Endothelial cell of umbilical vein (primary cell): Measurements from ENCODE around the gene GCLC. TPM values are rescaled to one million over a fixed set of nuclear protein-coding genes. Genes with fewer than 3 reads are reported as not detected.

Experiments
- BruUV-seq: library from RNA; stranded (reverse); fragments of 400-500 nt; replicated peaks from 2 replicates; lab custom pipeline; 2021; lab: Mats Ljungman, UMichigan
- CTCF ChIA-PET: fragments of 300-600, 350-600 bp; sonication (Branson Sonifier 250); formaldehyde crosslinking; loops from one replicate; lab custom pipeline; 2021; ENCODE audit warnings: antibody characterized with exemption, inconsistent platforms; lab: Charles Lee
- POLR2A ChIA-PET: fragments of 300-600, 350-600 bp; sonication (Branson Sonifier 250); formaldehyde crosslinking; loops from one replicate; lab custom pipeline; 2021; ENCODE audit warnings: antibody characterized with exemption, inconsistent platforms; lab: Charles Lee
- DNase-seq: peaks from one replicate; pipeline ENCODE4 v3.0.0-alpha.2; 2011; ENCODE audit warnings: low read depth, low spot score
- FAIRE-seq: peaks from 2 replicates; lab custom pipeline; 2011; peaks lifted over from hg19 to GRCh38; lab: Jason Lieb, UNC
- H2AFZ ChIP-seq: 2 replicates; pipeline ENCODE4 v1.6.0; 2012; ENCODE audit warnings: low read depth, low read length, control low read depth, inconsistent platforms
- H3K27ac ChIP-seq: 2 replicates; pipeline ENCODE4 v1.5.1; 2011; ENCODE audit warnings: low read depth, mild to moderate bottlenecking, control low read depth, low read length, moderate library complexity; ENCODE audit not compliant: insufficient read depth
- H3K27me3 ChIP-seq, 2 experiments: 2 replicates each; pipeline versions ENCODE4 v1.6.0 to v1.6.1; 2011; ENCODE audit warnings: low read length in 2 of 2, mixed read lengths in 1 of 2; ENCODE audit not compliant: control insufficient read depth in 2 of 2, insufficient read depth in 2 of 2
- H3K36me3 ChIP-seq, 2 experiments: 2 replicates in 1 of 2; 3 replicates in 1 of 2; pipeline ENCODE4 v1.5.1; 2011; ENCODE audit warnings: low read length in 2 of 2, mild to moderate bottlenecking in 1 of 2, moderate library complexity in 1 of 2; ENCODE audit not compliant: control insufficient read depth in 2 of 2, insufficient read depth in 2 of 2; ENCODE audit errors: extremely low read depth in 1 of 2
- H3K4me1 ChIP-seq: 3 replicates; pipeline ENCODE4 v1.5.1; 2011; ENCODE audit warnings: mild to moderate bottlenecking, low read length; ENCODE audit not compliant: control insufficient read depth, insufficient read depth; ENCODE audit errors: extremely low read depth
- H3K4me2 ChIP-seq: 2 replicates; pipeline ENCODE4 v1.6.1; 2011; ENCODE audit warnings: low read length, control low read depth, mixed read lengths; ENCODE audit not compliant: insufficient read depth
- H3K4me3 ChIP-seq, 3 experiments: fragments of 200-600 bp in 1 of 3; sonication (generic), shearing (Covaris generic) in 1 of 3; replicated peaks in 1 of 3; 2 replicates each; pipeline ENCODE4 v1.5.1; 2011 to 2016; ENCODE audit warnings: control low read depth in 3 of 3, low read length in 3 of 3, mild to moderate bottlenecking in 2 of 3, inconsistent platforms in 1 of 3, low read depth in 1 of 3, moderate library complexity in 1 of 3; ENCODE audit not compliant: insufficient read depth in 1 of 3
- H3K79me2 ChIP-seq: 2 replicates; pipeline ENCODE4 v1.6.0; 2012; ENCODE audit warnings: low read length, inconsistent platforms; ENCODE audit not compliant: control insufficient read depth, insufficient read depth
- H3K9ac ChIP-seq: replicated peaks from 2 replicates; pipeline ENCODE3; 2011; ENCODE audit warnings: low read length, control low read depth; ENCODE audit not compliant: insufficient read depth; ENCODE audit errors: extremely low read depth
- H3K9me1 ChIP-seq: replicated peaks from 3 replicates; pipeline ENCODE4 v1.6.0; 2011; ENCODE audit warnings: mild to moderate bottlenecking, low read length; ENCODE audit not compliant: control insufficient read depth, insufficient read depth; ENCODE audit errors: extremely low read depth
- H3K9me3 ChIP-seq: replicated peaks from 2 replicates; pipeline ENCODE4 v1.5.1; 2012; ENCODE audit warnings: low read length, inconsistent platforms; ENCODE audit not compliant: control insufficient read depth, insufficient read depth
- H4K20me1 ChIP-seq: replicated peaks from 2 replicates; pipeline ENCODE3; 2011; ENCODE audit warnings: mild to moderate bottlenecking, low read length; ENCODE audit not compliant: control insufficient read depth, insufficient read depth; ENCODE audit errors: extremely low read depth
- EZH2 ChIP-seq: IDR thresholded peaks from 2 replicates; pipeline ENCODE4 v1.6.1; 2012; ENCODE audit warnings: borderline replicate concordance, low read depth, mild to moderate bottlenecking, moderate library complexity, low read length, inconsistent platforms; ENCODE audit not compliant: severe bottlenecking
- FOS ChIP-seq: IDR thresholded peaks from 2 replicates; pipeline ENCODE4 v1.6.1; 2011; ENCODE audit warnings: mild to moderate bottlenecking, low read length, moderate library complexity, borderline replicate concordance; ENCODE audit not compliant: insufficient read depth
- GATA2 ChIP-seq: IDR thresholded peaks from 2 replicates; pipeline ENCODE4 v1.7.0; 2011; ENCODE audit warnings: low read depth, mild to moderate bottlenecking, moderate library complexity, mixed read lengths, low read length; ENCODE audit not compliant: insufficient read length, insufficient read depth
- JUN ChIP-seq: IDR thresholded peaks from 2 replicates; pipeline ENCODE4 v1.6.1; 2011; ENCODE audit warnings: borderline replicate concordance, low read depth; ENCODE audit not compliant: insufficient read length, insufficient read depth
- MYC ChIP-seq: IDR thresholded peaks from one replicate; pipeline ENCODE4 v1.6.1; 2011; ENCODE audit warnings: mild to moderate bottlenecking, low read depth, low read length
- POLR2A ChIP-seq: IDR thresholded peaks from 2 replicates; pipeline ENCODE4 v1.6.1; 2012; ENCODE audit warnings: low read depth, mild to moderate bottlenecking, control low read depth, low read length
- POLR2AphosphoS5 ChIP-seq: IDR thresholded peaks from 2 replicates; pipeline ENCODE4 v1.6.1; 2012; ENCODE audit warnings: low read depth, mild to moderate bottlenecking, control low read depth, low read length, moderate library complexity; ENCODE audit not compliant: insufficient read depth
- dilution Hi-C: fragments of 300-500 bp; cut with MboI; formaldehyde crosslinking; loops from one replicate; pipeline ENCODE4 v1.15.0; 2019; ENCODE audit warnings: low sequenced_read_pairs; ENCODE audit not compliant: extremely low pct_ligation_motif_present
- intact Hi-C: fragments of 100-400 bp; cut with micrococcal nuclease; formaldehyde crosslinking; loops from one replicate; pipeline ENCODE4 v1.10.0; 2022
- polyA plus RNA-seq, 4 experiments: library from polyadenylated mRNA; depleted of rRNA in 3 of 4; stranded (reverse) in 3 of 4; unstranded in 1 of 4; fragments of >200 nt; gene quantifications; 2 replicates each; pipeline versions ENCODE4 v1.2.1 to v1.2.3, GENCODE V29; 2011 to 2012; ENCODE audit warnings: missing spikeins in 1 of 4
- total RNA-seq: library from RNA; stranded (reverse); gene quantifications from 2 replicates; pipeline ENCODE4 v1.2.3, GENCODE V29; 2021
- TF ChIP-seq, protein P1 (sequence below), 2 donors: IDR thresholded peaks; 1 replicate in 1 of 2; 2 replicates in 1 of 2; pipeline ENCODE4 v1.5.1; 2011; ENCODE audit warnings: low read length in 2 of 2, mild to moderate bottlenecking in 2 of 2, moderate library complexity in 2 of 2, control low read depth in 1 of 2, inconsistent platforms in 1 of 2, low read depth in 1 of 2; ENCODE audit not compliant: insufficient read depth in 1 of 2; ENCODE audit errors: extremely low read depth in 1 of 2
- TF ChIP-seq, protein P2 (sequence below): IDR thresholded peaks from 2 replicates; pipeline ENCODE4 v1.6.1; 2011; ENCODE audit not compliant: insufficient read depth, insufficient read length

GCLC gene
- total and polyA plus RNA-seq, 2 donors (not counting 3 experiments of a cell fraction or from before 2014, with no cell fraction given), result 7.3 to 22.8 TPM

DNA sequence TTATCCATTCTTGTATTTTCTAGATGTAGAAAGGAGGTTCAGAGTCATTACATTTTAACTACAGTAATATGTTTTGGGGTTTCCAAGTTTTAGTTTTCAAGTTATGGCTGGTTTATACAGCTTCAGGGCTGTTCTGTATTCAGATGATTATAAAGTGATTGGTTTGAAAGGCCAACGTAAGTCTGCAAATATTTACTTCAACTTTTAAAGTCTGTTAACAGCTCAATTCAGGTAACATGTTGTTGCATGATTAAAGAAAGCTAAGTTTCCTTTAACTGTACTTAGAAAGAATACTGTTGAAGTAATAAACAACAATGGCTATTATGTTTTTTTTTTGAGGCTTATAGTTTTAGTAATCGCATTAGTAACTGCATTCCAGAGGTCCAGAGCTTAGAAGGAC, 22.8 kb upstream of the GCLC start:
- TF ChIP-seq MYC (no peak), JUN (no peak), EZH2 (no peak), POLR2AphosphoS5 (no peak), POLR2A (no peak), FOS (no peak), GATA2 (no peak)
- TF ChIP-seq, protein P1, sequence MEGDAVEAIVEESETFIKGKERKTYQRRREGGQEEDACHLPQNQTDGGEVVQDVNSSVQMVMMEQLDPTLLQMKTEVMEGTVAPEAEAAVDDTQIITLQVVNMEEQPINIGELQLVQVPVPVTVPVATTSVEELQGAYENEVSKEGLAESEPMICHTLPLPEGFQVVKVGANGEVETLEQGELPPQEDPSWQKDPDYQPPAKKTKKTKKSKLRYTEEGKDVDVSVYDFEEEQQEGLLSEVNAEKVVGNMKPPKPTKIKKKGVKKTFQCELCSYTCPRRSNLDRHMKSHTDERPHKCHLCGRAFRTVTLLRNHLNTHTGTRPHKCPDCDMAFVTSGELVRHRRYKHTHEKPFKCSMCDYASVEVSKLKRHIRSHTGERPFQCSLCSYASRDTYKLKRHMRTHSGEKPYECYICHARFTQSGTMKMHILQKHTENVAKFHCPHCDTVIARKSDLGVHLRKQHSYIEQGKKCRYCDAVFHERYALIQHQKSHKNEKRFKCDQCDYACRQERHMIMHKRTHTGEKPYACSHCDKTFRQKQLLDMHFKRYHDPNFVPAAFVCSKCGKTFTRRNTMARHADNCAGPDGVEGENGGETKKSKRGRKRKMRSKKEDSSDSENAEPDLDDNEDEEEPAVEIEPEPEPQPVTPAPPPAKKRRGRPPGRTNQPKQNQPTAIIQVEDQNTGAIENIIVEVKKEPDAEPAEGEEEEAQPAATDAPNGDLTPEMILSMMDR (IDR thresholded peaks at IDR 0.05; ENCODE audit: extremely low read depth in 1 of 2, insufficient read depth in 1 of 2, low read depth in 1 of 2, low read length in 2 of 2), result no peak
- TF ChIP-seq, protein P2, sequence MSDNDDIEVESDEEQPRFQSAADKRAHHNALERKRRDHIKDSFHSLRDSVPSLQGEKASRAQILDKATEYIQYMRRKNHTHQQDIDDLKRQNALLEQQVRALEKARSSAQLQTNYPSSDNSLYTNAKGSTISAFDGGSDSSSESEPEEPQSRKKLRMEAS, result no peak
- Histone ChIP-seq H3K9me3 (no peaks in the 10 kb centered on the region), H3K27ac (no peak overlapping the region), H3K4me3 (no peak overlapping the region), H3K4me2 (no peak overlapping the region), H3K27me3 (peaks cover 5 to 15% of the 10 kb centered on the region in 2 experiments), H2AFZ (no peak overlapping the region), H4K20me1 (no peaks in the 10 kb centered on the region), H3K36me3 (no peaks in the 10 kb centered on the region), H3K9ac (no peak overlapping the region), H3K9me1 (no peaks in the 10 kb centered on the region), H3K4me1 (no peaks in the 10 kb centered on the region), H3K79me2 (no peaks in the 10 kb centered on the region)
- no TSS peak for BruUV-seq
- intact Hi-C loops, result no loop called here
- POLR2A ChIA-PET, result no interaction called here
- no peak for DNase-seq
- dilution Hi-C loops, result no loop called here
- FAIRE-seq, result no peak
- CTCF ChIA-PET, result no interaction called here
